Cardiac septum (tissue), 1 donor: ENCODE measurements around the gene SPAG17. TPM values are rescaled to one million over a fixed set of nuclear protein-coding genes. Genes with fewer than 3 reads are reported as not detected.

ENCODE experiments used
- DNase-seq: peaks from one replicate; pipeline ENCODE4 v3.0.0-alpha.2; 2020; ENCODE audit warnings: low spot score
- intact Hi-C: fragments of 100-400 bp; cut with DNase I; formaldehyde crosslinking; loops from one replicate; pipeline ENCODE4 v1.14.0; 2022
- total RNA-seq: library from RNA; stranded (reverse); fragmentation: NEBNext Ultra II Directional; extraction: Animal tissue kit (Norgen Biotek cat#: 25700); gene quantifications from one replicate; pipeline ENCODE4 v1.2.1, GENCODE V29; 2021
- donor health status: DM: no; HTN: no; CAD: no.

The SPAG17 gene
- total RNA-seq, 1 donor from 2014 or later = not detected

- DNase-seq = no peak
- intact Hi-C loops = no loop called here
Observed at GRCh38 chr1:118183586-118183985, 1.4 kb downstream of the SPAG17 start.

- DNase-seq = no peak
- intact Hi-C loops = no loop called here
Observed at GRCh38 chr1:118177998-118178397, 7.0 kb downstream of the SPAG17 start.

GRCh38 chr1:118169016-118169415 is 16.0 kb downstream of the SPAG17 start:
- intact Hi-C loops = no loop called here

GRCh38 chr1:118160806-118161205 is 24.2 kb downstream of the SPAG17 start:
- intact Hi-C loops = no loop called here
- no peak for DNase-seq

More at GRCh38 chr1:118169016-118169415, 16.0 kb downstream of the SPAG17 start:
- DNase-seq = no peak

GRCh38 chr1:118159569-118159968 is 25.5 kb downstream of the SPAG17 start:
- intact Hi-C loops = no loop called here
- DNase-seq = no peak

- DNase-seq = no peak
- intact Hi-C loops = no loop called here
Observed at GRCh38 chr1:118158924-118159323, 26.1 kb downstream of the SPAG17 start.

GRCh38 chr1:118157506-118157905 is 27.5 kb downstream of the SPAG17 start:
- intact Hi-C loops = no loop called here
- DNase-seq = no peak

- intact Hi-C loops = no loop called here
- DNase-seq = no peak
Observed at GRCh38 chr1:118155106-118155505, 29.9 kb downstream of the SPAG17 start.

GRCh38 chr1:118154220-118154619 is 30.8 kb downstream of the SPAG17 start:
- intact Hi-C loops = loop anchor here (5.0 kb wide), 1 partner anchor 1213 kb away; the partner anchor contains the start of gene HAO2
- no peak for DNase-seq

GRCh38 chr1:118151312-118151937 is 33.6 kb downstream of the SPAG17 start:
- DNase-seq = no peak
- intact Hi-C loops = loop anchor here (2.0 to 5.0 kb wide), 2 partner anchors 857 to 1216 kb away; partner anchors contain the start of gene HAO2

- intact Hi-C loops = loop anchor here (2.0 to 5.0 kb wide), 2 partner anchors 859 to 1218 kb away; partner anchors contain the start of gene HAO2
- no peak for DNase-seq
Observed at GRCh38 chr1:118149799-118150198, 35.2 kb downstream of the SPAG17 start.

GRCh38 chr1:118148034-118148433 is 37.0 kb downstream of the SPAG17 start:
- intact Hi-C loops = no loop called here
- no peak for DNase-seq

GRCh38 chr1:118147522-118147921 is 37.5 kb downstream of the SPAG17 start:
- no peak for DNase-seq
- intact Hi-C loops = no loop called here

- intact Hi-C loops = no loop called here
- DNase-seq = no peak
Observed at GRCh38 chr1:118145721-118146120, 39.3 kb downstream of the SPAG17 start.

GRCh38 chr1:118144684-118145083 is 40.3 kb downstream of the SPAG17 start:
- intact Hi-C loops = no loop called here
- no peak for DNase-seq

GRCh38 chr1:118143831-118144230 is 41.2 kb downstream of the SPAG17 start:
- no peak for DNase-seq
- intact Hi-C loops = no loop called here

GRCh38 chr1:118143121-118143520 is 41.9 kb downstream of the SPAG17 start:
- intact Hi-C loops = no loop called here

GRCh38 chr1:118142546-118142945 is 42.5 kb downstream of the SPAG17 start:
- intact Hi-C loops = no loop called here
- DNase-seq = no peak

More at GRCh38 chr1:118143121-118143520, 41.9 kb downstream of the SPAG17 start:
- DNase-seq = no peak

- intact Hi-C loops = no loop called here
- no peak for DNase-seq
Observed at GRCh38 chr1:118137900-118138299, 47.1 kb downstream of the SPAG17 start.

- DNase-seq = no peak
- intact Hi-C loops = no loop called here
Observed at GRCh38 chr1:118136187-118136941, 48.7 kb downstream of the SPAG17 start.

- intact Hi-C loops = no loop called here
- no peak for DNase-seq
Observed at GRCh38 chr1:118132000-118132399, 53.0 kb downstream of the SPAG17 start.
